ENCODE results near the gene KISS1R. TPM values are rescaled to one million over a fixed set of nuclear protein-coding genes. Genes with fewer than 3 reads are reported as not detected.

Gene KISS1R
- total and polyA plus RNA-seq, 2 donors from 2014 or later = 0.69 TPM; not detected in 1

DNA sequence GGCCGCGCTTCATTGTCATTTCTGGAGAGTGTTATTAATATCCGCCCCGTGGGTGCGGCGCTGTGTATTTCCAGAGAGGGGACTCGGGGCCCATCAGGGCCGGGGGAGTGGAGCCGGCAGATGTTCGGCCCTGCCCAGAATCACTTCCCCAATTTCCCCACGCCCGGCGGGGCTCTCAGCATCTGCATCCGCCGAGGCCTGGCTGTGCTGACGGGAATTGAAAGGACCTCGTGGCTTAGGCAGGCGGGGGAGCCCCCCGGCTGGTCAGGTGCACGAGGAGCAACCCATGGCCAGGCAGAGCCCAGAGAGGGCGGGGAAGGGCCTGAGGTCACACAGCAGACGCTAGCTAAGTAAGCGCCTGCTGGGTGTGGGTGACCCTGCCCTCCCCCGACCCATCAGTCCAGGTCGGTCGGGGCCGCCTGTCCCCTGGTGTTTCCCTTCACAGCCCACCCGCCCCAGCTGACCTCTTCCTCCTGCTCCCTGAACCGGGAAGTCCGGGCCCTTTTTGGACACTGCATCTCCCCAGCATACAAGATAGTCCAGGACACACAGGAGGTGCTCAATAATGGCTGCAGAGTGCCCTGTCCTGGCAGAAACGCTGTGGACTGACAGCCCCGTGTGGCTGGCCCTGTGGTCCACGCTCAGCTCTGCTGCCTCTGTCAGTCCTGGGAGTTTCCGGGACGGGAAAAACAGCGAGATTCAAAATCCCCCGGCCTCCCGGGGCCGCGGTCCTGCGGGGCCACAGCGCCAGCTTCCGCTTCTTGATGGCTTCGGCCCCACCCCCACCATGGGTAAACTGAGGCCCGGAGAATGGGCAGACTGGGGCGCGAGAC, 30.8 kb downstream of the KISS1R start:
- peaks cover 0 to 29% (median 9%) of the 10 kb centered on the region in 3 donors for H3K4me1 ChIP-seq (ENCODE audit: control insufficient read depth in 2 of 3, insufficient read depth in 2 of 3, low read depth in 1 of 3, low read length in 3 of 3)
- no peaks in the 10 kb centered on the region for H3K9me3 ChIP-seq (ENCODE audit: control insufficient read depth in 2 of 3, insufficient read depth in 1 of 3, low read length in 3 of 3)
- H3K27me3 ChIP-seq (ENCODE audit: control insufficient read depth, insufficient read depth, low read length) = no peaks in the 10 kb centered on the region
- no peak overlapping the region for H3K27ac ChIP-seq (ENCODE audit: low read depth in 2 of 2, low read length in 2 of 2)
- H3K36me3 ChIP-seq (ENCODE audit: control insufficient read depth in 2 of 3, insufficient read depth in 3 of 3, low read length in 3 of 3) = no peaks in the 10 kb centered on the region
- FAIRE-seq = no peak
- H3K9ac ChIP-seq (ENCODE audit: low read length in 3 of 3) = no peak overlapping the region
- no peak overlapping the region for H3K4me3 ChIP-seq (ENCODE audit: low read length in 3 of 3)
- DNase-seq = peak in 2 of 5 donors; percentile 60 to 89
- intact Hi-C loops (cut with DNase I) = no loop called here
- TF ChIP-seq, protein P1, sequence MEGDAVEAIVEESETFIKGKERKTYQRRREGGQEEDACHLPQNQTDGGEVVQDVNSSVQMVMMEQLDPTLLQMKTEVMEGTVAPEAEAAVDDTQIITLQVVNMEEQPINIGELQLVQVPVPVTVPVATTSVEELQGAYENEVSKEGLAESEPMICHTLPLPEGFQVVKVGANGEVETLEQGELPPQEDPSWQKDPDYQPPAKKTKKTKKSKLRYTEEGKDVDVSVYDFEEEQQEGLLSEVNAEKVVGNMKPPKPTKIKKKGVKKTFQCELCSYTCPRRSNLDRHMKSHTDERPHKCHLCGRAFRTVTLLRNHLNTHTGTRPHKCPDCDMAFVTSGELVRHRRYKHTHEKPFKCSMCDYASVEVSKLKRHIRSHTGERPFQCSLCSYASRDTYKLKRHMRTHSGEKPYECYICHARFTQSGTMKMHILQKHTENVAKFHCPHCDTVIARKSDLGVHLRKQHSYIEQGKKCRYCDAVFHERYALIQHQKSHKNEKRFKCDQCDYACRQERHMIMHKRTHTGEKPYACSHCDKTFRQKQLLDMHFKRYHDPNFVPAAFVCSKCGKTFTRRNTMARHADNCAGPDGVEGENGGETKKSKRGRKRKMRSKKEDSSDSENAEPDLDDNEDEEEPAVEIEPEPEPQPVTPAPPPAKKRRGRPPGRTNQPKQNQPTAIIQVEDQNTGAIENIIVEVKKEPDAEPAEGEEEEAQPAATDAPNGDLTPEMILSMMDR (IDR thresholded peaks at IDR 0.05; ENCODE audit: borderline replicate concordance, extremely low read depth, insufficient read depth) = no peak

DNA sequence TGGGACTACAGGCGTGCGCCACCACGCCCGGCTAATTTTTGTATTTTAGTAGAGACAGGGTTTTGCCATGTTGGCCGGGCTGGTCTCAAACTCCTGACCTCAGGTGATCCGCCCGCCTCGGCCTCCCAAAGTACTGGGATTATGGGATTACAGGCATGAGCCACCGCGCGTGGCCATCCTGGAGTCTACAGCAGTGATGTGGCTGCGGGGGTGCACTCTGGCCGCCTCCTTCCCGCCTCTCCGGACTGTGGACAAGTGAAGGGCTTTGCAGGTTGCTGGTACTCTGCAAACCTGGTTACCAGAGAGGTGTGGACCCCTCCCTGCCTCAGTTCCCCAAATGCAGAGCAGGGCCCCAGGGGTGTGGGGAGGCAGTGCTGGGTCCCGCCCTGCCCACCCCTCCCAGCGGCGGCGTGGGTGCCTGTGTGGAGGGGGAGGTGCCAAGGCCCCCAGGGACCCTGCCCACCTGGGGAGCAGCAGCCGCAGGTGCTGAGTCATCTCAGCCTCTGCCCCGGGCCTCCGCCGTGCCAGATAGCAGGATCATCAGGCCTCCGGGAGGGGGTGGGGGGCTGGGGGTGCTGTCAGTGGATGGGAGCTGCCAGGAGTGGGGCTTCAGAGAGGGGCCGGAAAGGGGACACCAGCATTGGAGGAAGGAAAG, 31.8 kb downstream of the KISS1R start:
- Histone ChIP-seq H3K27ac (ENCODE audit: low read depth in 2 of 2, low read length in 2 of 2) (no peak overlapping the region), H3K4me1 (ENCODE audit: control insufficient read depth in 2 of 3, insufficient read depth in 2 of 3, low read depth in 1 of 3, low read length in 3 of 3) (peaks cover 0 to 33% (median 9%) of the 10 kb centered on the region in 3 donors), H3K4me3 (ENCODE audit: low read length in 3 of 3) (no peak overlapping the region), H3K9me3 (ENCODE audit: control insufficient read depth in 2 of 3, insufficient read depth in 1 of 3, low read length in 3 of 3) (no peaks in the 10 kb centered on the region), H3K36me3 (ENCODE audit: control insufficient read depth in 2 of 3, insufficient read depth in 3 of 3, low read length in 3 of 3) (no peaks in the 10 kb centered on the region), H3K9ac (ENCODE audit: low read length in 3 of 3) (no peak overlapping the region), H3K27me3 (ENCODE audit: control insufficient read depth, insufficient read depth, low read length) (no peaks in the 10 kb centered on the region)
- DNase-seq = peak in 1 of 5 donors; percentile 75
- intact Hi-C loops (cut with DNase I) = no loop called here
- TF ChIP-seq, protein P1 (IDR thresholded peaks at IDR 0.05; ENCODE audit: borderline replicate concordance, extremely low read depth, insufficient read depth) = no peak
- no peak for FAIRE-seq

DNA sequence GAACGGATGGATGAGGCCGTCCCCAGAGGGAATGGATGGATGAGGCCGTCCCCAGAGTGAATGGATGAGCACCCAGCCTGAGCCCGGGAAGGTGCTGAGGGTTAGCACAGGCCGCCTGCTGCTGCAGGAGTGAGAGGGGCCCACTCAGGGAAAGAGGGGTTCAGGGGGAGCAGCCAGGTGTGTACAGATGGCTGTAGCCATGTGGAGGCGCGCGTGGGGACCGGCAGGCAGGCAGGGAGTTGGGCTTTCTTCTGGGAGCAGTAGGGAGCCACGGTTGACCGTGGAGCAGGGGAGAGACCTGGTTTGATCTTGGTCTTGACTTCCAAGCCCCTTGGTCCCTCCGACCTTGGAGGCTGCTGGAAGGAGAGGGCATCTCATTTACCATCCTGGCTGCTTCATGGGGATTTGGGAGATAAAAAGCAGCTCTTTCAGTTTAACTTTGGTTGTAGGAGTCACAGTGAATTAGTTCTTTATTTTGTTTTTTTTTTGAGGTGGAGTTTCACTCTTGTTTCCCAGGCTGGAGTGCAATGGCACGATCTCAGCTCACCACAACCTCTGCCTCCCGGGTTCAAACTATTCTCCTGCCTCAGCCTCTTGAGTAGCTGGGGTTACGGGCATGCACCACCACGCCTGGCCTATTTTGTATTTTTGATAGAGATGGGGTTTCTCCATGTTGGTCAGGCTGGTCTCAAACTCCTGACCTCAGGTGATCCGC, 33.4 kb downstream of the KISS1R start:
- Histone ChIP-seq H3K9ac (ENCODE audit: low read length in 3 of 3) (no peak overlapping the region), H3K27ac (ENCODE audit: low read depth in 2 of 2, low read length in 2 of 2) (no peak overlapping the region), H3K36me3 (ENCODE audit: control insufficient read depth in 2 of 3, insufficient read depth in 3 of 3, low read length in 3 of 3) (no peaks in the 10 kb centered on the region), H3K4me3 (ENCODE audit: low read length in 3 of 3) (no peak overlapping the region), H3K4me1 (ENCODE audit: control insufficient read depth in 2 of 3, insufficient read depth in 2 of 3, low read depth in 1 of 3, low read length in 3 of 3) (peaks cover 0 to 30% (median 9%) of the 10 kb centered on the region in 3 donors), H3K9me3 (ENCODE audit: control insufficient read depth in 2 of 3, insufficient read depth in 1 of 3, low read length in 3 of 3) (no peaks in the 10 kb centered on the region), H3K27me3 (ENCODE audit: control insufficient read depth, insufficient read depth, low read length) (no peaks in the 10 kb centered on the region)
- FAIRE-seq (no peak), DNase-seq (no peak)
- TF ChIP-seq, protein P1 (IDR thresholded peaks at IDR 0.05; ENCODE audit: borderline replicate concordance, extremely low read depth, insufficient read depth) = no peak
- intact Hi-C loops (cut with DNase I) = no loop called here
